ENCODE results near the gene UNK.
A peak's percentile ranks its signal among the peaks of the same experiment; 100 is the strongest.
"Not testable (repeated sequence)": the region's sequence is repeated elsewhere in the genome, so short reads cannot be mapped to it uniquely, and the experiment has no call there.

The UNK gene

DNA sequence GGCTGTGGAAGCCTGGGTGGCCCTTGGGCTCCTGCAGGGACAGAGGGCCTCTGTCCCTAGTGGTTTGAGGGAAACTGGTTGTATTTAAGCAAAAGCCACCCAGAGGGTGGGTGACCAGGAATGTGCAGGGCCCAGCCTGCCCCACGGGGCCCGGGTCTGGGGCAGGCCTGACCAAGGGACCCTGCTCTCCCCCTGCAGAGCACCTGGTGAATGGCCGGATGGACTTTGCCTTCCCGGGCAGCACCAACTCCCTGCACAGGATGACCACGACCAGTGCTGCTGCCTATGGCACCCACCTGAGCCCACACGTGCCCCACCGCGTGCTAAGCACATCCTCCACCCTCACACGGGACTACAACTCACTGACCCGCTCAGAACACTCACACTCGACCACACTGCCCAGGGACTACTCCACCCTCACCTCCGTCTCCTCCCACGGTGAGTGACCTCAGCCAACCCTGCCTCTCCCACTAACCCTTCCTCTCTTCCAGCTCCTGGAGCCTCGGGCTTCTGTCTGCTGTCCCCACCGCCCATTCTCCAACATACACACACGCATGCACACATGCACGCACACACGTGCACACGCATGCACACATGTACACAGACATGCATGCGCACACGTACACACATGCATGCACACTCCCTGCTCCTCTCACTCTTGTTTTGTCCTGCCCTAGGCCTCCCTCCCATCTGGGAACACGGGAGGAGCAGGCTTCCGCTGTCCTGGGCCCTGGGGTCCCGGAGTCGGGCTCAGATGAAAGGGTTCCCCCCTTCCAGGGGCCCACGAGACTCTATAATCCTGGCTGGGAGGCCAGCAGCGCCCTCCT lies 30.0 kb upstream of the UNK start:
- DNase-seq, result no peak

DNA sequence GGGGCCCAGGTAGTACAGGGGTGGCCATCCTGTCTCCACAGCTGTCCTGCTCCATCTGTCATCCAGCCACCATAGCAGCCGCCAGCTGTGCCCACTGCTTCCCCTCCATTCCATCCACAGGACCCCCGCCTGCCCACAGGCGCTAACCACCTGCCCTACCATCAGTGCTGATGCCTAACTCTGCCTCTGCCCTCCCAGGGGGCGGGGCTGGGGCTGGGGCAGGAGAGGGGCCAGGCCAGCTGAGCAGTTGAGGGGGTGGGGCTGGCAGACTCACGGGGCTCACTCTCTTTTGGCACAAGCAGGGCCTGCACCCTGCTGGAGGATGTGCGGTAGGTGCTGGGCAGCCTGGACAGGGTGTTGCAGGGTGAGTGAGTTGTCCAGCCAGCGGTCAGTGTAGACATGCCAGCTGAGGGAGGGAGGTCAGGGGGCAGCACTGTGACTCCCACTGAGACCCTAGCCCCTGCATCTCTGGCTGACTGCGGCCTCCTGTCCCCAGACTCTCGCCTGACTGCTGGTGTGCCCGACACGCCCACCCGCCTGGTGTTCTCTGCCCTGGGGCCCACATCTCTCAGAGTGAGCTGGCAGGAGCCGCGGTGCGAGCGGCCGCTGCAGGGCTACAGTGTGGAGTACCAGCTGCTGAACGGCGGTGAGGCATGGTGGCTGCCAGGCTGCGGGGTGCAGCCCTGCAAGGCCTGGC lies 29.3 kb upstream of the UNK start:
- DNase-seq, result peak in 1 of 2 experiments; percentile 39

DNA sequence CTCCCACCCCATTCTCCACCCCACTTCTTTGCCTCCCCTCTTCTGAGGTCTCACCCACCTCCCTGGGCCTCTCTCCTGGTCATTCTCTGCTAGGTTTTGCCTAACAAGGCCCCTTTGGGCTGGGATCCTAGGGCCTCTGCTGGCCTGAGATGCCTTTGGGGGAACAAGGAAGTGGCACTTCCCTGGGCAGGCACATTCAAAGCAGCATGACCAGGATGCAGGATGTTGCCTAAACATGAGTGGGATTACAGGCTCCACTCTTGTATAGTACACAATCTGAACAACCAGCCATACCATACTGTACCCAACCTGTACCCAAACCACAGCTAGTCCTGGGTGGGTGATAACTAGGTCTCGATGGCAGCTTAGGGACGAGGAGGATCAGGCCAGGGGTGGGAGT lies 28.6 kb upstream of the UNK start:
- DNase-seq, result no peak

DNA sequence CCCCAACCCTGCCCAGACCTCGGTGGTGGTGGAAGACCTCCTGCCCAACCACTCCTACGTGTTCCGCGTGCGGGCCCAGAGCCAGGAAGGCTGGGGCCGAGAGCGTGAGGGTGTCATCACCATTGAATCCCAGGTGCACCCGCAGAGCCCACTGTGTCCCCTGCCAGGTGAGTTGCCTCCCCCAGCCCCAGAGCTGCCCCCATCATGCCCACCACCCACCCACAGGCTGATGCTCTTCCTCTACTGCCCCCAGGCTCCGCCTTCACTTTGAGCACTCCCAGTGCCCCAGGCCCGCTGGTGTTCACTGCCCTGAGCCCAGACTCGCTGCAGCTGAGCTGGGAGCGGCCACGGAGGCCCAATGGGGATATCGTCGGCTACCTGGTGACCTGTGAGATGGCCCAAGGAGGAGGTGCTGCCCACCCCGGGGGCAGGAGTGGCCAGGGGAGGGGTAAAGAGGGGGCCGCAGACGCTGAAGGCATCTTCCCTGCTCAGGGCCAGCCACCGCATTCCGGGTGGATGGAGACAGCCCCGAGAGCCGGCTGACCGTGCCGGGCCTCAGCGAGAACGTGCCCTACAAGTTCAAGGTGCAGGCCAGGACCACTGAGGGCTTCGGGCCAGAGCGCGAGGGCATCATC lies 28.0 kb upstream of the UNK start:
- no peak for DNase-seq

DNA sequence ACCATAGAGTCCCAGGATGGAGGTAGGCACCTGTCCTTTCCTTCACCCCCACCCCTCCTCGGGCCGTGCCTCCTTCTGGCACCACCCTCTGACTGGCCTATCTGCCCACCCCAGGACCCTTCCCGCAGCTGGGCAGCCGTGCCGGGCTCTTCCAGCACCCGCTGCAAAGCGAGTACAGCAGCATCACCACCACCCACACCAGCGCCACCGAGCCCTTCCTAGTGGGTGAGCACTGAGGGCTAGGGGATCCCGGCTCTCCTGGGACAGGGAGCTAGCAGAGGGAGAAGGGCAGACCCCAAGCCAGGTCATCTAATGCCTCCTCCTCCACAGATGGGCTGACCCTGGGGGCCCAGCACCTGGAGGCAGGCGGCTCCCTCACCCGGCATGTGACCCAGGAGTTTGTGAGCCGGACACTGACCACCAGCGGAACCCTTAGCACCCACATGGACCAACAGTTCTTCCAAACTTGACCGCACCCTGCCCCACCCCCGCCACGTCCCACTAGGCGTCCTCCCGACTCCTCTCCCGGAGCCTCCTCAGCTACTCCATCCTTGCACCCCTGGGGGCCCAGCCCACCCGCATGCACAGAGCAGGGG lies 27.4 kb upstream of the UNK start:
- no peak for DNase-seq

DNA sequence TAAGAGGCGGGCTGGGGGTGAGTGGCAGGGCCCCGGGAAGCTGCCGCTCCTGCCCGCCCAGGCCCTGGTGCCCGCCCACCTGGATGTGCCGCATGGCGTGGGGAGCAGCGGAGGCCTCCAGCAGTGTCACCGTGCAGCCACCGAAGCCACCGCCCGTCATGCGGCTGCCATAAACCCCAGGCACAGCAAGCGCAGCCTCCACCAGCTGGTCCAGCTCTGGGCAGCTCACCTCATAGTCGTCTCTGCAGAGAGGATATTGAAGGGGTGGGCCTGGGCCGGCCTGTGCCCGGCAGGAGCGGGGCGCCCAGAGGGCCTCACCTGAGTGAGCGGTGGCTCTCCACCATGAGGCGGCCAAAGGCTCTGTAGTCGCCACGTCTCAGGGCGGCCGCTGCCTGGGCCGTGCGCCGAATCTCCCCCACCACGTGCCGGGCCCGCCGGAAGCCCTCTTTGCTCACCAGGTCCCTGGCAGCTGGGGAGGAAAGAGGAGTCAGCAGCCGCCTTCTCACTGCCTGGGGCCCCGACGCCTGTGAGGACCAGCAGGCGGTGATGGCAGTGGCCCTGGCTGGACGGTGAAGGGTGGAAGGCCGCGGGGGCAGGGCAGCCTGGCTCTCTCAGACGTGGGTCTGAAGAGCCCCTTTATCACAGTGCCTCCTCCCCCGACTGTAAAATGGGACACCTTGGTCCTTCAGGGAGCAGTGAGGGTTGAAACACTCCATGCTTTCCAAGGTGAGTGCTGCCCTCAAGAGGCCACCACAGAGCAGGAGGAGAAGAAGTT lies 26.3 kb upstream of the UNK start:
- no peak for DNase-seq

DNA sequence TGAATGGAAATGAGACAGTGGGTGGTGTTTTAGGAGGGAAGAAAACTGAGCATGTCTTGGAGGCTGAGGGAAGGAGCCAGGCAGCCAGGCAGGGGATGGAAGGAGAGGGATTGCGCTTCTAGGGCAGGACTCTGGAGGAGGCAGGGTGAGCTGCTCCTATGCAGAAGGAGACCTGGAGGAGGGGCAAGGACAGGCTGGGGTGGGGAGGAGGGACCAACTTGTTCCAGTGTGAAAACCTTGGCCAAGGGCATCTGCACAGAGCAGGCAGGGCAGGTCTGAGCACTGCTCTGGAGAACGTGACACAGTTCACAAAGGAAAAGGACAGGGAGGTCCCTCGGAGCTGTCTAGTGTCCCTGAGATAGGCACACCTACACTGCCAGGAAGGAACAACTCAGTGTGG lies 25.1 kb upstream of the UNK start:
- no peak for DNase-seq

DNA sequence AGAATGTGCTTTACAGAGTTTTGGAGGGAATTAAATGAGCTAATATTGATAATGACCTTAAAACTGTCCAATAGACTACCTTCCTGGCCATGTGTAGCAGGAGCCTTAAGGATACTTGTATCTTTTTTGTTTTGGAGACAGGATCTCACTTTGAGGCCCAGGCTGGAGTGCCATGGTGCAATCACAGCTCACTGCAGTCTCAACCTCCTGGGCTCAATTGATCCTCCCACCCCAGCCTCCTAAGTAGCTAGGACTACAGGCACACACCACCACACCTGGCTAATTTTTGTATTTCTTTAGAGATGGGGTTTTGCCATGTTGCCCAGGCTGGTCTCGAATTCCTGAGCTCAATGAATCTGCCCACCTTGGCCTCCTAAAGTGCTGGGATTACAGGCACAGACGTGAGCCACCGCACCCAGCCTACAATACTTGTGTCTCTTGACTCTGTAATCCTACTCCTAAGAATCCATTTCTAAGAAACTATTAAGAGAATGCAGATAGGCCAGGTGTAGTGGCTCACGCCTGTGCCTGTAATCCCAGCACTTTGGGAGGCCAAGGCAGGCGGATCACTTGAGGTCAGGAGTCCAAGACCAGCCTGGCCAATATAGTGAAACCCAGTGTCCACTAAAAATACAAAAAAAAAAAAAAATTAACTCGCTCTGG lies 24.5 kb upstream of the UNK start:
- DNase-seq, result not testable (repeated sequence)

DNA sequence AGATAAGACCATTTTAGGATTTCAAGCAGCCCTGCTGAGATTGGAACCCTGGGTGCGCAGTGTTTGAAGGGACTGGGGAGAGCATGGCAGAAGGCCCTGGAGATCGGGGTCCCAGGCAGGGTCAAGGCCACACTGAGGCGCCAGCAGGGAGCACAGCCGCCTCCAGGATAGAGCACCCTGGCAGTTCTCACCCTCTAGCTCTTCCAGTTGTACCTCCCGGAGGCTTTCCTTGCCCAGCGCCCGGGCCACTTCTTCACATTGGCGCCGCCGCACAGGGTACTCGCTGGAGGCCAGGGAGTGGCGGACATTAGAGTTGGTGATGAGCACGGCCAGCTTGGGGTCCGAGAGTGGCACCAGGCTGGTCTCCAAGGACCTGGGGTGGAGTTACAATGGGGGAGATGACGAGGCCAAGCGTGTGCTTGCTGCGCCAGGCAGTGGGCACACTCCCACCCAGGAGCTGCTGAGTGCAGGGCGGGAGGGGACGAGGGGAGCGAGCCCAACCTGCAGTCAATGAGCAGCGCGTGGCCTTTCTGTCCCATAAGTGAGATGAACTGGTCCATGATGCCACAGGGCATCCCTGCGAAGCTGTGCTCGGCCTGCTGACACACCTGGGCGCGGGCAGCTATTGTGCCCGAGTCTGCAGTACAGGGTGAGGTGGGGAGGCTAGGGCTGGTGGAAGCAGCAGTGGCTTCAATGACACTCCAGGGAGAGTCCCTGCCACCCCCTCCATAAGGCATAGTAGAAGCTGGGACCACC lies 21.9 kb upstream of the UNK start:
- DNase-seq, result no peak

DNA sequence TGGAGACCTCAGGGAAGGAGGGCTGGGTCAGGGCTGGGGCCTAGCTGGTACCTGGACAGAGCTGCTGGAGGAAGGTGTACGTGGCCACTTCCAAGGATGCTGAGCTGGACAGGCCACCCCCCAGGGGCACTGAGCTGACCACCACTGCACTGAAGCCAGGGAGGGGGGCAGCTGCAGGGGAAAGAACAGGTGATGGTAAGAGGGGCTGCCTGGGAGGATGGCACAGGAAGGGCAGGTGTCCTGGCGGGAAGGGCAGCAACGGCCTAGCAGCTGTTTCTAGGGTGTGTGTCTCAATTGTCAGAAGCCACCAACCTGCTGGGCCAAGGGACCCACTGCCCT lies 21.4 kb upstream of the UNK start:
- no peak for DNase-seq

DNA sequence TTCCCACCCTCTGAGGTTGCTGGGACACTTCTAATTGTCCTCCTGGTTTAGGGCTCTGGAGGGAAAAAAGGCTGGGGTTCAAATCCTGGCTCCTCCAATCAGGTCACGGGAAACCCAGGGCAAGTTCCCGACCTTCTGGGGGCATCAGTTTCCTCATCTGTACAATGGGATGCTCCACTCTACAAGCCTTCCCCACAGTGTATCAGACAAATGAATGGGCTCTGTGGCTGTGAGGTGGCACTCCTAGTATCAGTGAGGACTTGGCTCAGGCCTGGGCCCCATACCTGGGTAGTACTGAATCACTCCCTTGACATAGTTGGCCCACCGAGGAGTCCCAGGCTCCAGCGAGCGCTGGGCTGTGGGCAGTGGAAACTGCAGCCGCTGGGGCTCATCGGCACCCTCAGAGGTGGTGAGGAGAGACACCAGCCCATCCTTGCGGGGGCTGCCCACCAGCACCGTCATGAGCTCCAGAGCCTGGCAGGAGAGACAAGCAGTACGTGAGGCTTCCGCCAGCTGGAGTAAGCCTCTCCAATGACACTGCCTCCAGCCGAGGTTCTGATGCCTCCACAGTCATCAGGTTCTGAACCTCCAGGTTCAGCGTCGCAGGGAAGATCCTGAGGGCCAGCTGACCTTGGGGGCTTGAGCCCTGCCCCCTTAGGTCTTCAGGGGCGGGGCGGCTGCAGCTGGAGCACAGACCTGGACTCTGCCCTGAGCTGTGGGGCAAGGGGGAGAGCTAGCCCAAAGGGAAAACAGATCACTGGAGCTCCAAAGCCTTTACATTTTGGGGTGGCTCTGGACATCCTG lies 20.8 kb upstream of the UNK start:
- DNase-seq, result peak in 1 of 2 experiments; percentile 37

DNA sequence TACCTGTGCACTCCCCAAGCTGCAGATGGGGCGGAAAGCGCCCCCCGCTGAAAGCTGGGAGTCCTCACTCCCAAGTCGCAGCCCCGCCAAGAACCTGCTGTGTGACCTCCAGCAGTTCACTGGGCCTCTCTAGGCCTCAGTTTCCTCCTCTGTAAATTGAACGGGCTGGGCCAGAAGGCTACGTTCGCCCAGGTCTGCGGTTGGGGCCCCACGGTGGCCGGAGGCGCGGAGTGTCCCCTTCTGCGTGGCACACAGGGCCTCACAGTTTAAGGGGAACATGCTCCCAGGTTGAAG lies 20.2 kb upstream of the UNK start:
- DNase-seq, result no peak

DNA sequence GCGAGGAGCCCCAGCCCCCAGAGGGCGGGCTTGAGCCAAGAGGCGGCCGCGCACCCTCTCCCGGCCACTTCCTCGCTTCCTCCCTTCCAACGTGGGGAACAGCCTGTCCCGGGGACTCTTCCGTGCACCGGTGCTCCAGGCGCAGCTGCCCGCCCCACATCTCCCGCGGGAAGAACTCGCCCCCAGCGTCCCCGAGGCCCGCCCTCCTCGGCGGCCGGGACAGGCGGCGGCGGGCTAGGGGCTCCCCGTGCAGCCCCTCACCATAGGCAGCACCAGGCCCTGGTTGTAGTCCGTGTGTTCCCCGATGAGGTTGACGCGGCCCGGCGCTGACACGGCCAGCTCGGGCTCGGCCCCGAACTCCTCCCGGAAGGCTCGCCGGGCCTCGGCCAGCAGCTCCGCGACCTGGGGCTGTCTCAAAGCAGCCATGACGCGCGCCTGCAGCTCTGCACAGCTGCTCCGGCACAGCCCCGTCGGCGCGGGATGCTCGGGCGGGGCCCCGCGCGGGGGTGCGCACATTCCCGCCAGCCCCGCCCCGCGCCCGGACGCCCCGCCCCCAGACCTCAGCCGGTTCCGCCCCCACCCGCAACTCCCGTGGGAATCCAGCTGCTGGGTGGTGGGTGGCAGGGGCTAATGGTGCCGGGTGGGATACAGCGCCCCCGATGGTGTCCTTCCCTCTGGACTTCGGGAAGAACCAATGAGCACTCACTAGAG lies 19.7 kb upstream of the UNK start, which contains the start of gene GALK1:
TSS of gene GALK1 (minus strand) at position 482 of the 711 bp plus-strand sequence. CDS start at position 426, 56 bp downstream.
- peak; percentile 49 to 73 for DNase-seq

DNA sequence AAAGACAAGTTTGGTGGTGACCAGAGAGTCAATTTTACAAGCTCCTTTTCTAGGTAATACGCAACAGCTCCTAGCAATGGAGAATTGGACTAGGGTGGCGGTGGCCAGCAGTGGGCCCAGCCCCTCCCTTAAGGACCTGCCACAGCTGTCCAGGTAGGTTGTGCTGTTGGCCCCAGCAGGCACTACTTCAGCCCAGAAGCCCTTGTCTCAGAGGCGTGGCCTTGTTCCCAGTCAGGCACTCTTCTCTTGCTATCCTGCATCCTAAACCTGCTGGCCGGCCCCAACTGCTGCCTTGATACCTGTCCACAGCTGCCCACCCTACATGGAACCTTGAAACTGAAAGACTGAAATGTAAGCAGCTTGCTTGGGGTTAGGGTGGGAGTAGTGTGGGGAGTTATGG lies 18.6 kb upstream of the UNK start:
- no peak for DNase-seq

DNA sequence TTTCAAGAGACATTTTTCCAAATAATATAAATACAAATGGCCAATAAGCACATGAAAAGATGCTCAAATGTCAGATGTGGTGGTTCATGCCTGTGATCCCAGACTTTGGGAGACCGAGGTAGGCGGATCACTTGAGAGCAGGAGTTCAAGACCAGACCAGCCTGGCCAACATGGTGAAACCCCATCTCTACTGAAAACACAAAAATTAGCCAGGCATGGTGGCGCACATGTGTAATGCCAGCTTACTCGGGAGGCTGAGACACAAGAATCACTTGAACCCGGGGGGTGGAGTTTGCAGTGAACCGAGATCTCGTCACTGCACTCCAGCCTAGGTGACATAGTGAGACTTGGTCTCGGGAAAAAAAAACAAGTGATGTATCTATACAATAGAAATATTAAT lies 16.7 kb upstream of the UNK start:
- DNase-seq, result no peak

DNA sequence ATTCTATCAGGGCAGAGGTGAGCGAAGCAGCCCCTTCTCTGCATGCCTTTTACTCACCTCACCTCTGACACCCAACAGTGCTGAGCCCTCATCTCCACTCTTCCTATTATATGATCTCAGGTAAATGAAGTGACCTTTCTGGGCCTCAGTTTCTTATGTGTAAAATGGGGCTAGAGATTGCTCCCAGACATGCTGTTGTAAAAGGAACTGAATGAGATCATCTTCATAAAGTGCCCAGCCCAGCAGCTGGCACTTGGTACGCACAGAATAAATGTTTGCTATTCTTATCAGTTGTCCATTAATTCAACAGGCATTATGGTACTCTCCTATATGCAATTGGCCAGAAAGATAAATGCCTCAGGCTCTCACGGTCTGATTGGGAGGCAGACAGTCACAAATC lies 15.1 kb upstream of the UNK start:
- DNase-seq, result no peak

DNA sequence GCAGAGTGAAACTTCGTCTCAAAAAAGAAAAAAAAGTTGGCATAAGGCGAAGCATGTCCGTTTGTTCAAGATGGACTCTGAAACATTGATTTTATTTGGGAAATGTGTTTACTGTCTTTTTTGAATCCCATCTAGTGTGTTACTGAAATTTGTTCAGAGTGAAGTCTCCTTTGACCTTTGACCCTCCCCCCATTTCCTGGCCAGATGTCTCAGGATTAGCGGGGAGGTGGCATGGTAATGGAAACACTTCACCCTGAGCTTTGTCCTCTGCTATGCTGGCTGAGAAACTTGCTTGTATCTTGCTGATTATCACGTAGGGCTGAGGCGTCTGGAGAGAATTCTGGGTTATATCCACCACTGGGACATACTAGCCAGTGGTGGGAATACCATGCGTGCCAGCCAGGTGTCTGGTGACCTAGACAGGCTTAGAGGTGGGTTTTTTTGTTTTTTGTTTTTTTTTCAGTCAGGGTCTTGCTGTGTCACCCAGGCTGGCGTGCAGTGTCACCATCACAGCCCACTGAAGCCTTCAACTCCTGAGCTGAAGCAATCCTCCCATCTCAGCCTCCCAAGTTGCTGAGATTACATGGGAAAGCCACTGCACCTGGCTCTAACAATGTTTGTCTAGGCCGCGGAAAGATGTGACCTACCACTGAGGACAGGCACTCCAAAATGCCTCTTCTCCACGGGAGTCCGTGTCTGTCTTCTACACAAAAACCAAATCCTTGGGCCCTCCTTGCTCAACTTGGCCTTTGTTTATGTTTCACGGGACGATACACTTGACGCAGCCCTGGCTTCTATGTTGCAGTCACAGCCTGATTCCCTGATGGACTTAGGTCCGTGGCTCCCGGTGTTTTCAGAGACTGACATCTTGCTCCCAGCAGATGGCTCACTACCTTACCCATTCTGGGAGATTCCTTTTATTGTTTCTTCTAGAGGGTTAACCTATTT lies 13.0 kb upstream of the UNK start:
- DNase-seq, result peak in 1 of 2 experiments; percentile 31

DNA sequence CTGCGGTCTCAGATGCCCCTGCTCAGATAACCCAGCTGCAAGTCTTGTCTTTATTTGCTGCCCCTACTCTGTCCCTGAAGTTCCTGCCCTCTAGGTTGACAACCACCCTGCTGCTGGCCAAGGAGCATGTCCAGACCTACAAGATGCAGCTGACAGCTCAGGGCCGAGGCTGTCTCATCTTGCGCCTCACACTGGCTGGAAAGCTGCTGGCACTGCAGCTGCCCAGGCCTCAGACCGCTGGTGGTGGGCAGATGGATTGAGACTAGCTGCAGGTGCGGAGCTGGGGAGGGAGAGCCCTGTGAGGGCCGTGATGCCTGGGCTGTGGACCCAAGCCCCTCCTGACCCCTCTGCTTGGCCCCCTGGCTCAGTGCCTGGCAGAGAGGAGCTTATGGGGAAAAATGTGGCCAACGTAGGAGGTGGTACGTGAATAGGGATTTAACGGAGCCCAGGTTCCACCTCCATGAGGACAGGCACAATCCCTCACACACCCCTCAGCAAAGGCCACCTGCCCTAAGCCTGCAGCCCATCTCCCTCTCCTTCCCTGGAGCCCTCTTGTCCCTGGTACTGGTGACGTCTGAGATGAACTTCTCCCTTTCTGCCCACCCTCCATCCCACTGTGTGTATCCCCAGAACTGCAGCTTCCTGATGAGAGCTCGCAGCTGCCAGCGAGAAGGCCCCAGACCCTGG lies 11.3 kb upstream of the UNK start:
- DNase-seq, result peak; percentile 33 to 58
